GM12865 (cell line): ENCODE results near the gene MGST1.

Source experiments
- DNase-seq: peaks from one replicate; pipeline ENCODE4 v3.0.0; 2010; ENCODE audit warnings: low read depth
- H3K4me3 ChIP-seq: 2 replicates; pipeline ENCODE4 v1.5.1; 2011; ENCODE audit warnings: mild to moderate bottlenecking, low read depth, low read length, control low read depth
- TF ChIP-seq, protein P1 (sequence below): IDR thresholded peaks from 2 replicates; pipeline ENCODE4 v1.5.1; 2011; ENCODE audit warnings: low read length, control low read depth, low read depth, inconsistent platforms; ENCODE audit not compliant: insufficient read depth; ENCODE audit errors: missing control alignments

The MGST1 gene

DNA sequence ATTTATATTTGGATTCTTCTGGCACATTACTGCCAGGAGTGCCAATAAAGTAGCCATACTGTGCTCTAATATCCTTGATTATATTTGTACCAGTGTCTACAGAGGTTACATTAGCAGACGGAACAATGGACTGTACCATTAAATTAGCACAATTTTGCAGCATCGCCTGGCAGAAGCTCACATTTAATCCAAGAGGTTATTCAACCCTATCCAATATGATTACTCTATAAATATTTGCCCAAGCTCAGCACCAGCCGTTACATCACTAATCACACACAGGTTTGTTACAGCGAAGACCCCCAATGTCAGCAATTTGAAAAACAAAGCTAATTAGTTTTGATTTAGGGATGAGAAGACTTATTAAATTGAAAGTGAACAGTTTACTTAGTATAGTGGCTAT lies 16.9 kb upstream of the MGST1 start:
- DNase-seq, result no peak
- TF ChIP-seq, protein P1, sequence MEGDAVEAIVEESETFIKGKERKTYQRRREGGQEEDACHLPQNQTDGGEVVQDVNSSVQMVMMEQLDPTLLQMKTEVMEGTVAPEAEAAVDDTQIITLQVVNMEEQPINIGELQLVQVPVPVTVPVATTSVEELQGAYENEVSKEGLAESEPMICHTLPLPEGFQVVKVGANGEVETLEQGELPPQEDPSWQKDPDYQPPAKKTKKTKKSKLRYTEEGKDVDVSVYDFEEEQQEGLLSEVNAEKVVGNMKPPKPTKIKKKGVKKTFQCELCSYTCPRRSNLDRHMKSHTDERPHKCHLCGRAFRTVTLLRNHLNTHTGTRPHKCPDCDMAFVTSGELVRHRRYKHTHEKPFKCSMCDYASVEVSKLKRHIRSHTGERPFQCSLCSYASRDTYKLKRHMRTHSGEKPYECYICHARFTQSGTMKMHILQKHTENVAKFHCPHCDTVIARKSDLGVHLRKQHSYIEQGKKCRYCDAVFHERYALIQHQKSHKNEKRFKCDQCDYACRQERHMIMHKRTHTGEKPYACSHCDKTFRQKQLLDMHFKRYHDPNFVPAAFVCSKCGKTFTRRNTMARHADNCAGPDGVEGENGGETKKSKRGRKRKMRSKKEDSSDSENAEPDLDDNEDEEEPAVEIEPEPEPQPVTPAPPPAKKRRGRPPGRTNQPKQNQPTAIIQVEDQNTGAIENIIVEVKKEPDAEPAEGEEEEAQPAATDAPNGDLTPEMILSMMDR, result no peak
- no peak overlapping the region for H3K4me3 ChIP-seq

DNA sequence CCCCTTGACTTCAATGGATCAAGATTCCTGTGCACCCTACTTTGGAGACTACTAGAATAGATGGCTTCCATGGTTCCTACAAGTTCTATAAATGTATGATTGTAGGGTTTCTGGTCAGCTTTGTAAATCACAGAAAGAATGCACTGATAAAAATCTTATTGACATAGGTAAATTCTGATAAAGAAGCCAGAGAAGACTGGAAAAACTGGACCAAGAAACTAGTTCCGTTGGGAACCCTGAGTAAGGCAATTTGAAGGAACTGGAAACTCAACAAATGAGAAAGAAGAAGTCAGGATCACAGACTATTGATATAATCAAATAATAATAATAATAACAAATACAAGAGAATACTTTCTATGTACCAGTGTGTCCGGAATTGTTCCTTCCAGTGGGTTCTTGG lies 15.4 kb upstream of the MGST1 start:
- no peak for DNase-seq
- TF ChIP-seq, protein P1, result no peak

DNA sequence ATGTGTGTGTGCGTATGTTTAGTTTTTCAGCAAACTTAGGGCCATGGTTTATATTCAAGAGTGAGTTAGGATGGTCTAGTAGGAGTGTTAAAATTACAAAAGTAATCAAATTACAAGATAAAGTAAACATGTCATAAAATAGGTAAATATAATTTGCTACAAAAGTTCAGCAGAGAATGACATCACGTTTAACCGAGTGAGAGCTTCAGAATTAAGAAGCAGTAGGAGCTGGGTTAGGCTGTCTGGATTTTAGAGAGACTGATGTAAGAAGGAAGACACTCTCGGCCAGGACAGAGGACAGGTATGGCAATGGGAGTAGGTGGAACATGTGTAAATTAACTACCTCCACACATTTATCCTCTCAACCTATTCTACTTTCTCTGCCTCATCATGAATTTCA lies 11.6 kb upstream of the MGST1 start:
- DNase-seq, result no peak
- TF ChIP-seq, protein P1, result no peak
- H3K4me3 ChIP-seq, result no peak overlapping the region

More for the DNA sequence above, 15.4 kb upstream of the MGST1 start:
- no peak overlapping the region for H3K4me3 ChIP-seq

DNA sequence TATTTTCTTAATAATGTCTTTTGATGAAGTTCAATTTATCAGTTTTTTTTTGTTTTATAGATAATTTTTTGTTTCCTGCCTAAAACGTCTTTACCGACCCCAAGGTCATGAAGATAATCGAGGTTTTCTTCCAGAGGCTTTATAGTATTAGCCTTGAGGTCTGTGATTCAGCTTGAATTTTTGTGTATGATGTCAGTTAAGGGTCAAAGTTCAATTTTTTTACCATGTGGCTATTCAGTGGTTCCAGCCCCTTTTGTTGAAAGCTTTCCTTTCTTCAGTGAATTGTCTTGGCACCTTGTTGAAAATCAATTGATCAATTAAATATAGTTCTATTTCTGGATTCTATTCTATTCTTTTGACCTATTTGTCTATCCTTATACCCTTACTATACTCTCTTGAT lies 3.2 kb upstream of the MGST1 start:
- DNase-seq, result no peak
- no peak overlapping the region for H3K4me3 ChIP-seq
- TF ChIP-seq, protein P1, result no peak

DNA sequence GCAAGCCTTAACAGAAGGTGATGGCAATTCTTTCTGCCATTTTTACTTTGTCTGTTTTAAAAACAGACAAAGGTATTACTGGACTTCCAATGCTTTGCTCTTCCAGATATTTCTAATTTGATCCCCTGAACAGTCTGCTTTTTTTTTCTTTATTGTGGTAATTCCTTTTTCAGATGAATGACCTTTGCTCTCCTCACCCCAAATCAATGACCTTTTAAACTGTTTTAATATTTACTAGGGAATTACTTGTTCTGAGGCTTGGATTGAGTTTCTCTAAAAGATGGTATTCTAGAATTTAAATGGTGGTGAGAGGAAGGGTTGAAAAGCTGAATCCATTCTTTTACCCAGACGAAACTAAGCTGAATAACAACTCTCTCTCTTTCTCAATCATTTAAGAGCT lies 2.3 kb upstream of the MGST1 start:
- no peak for DNase-seq
- TF ChIP-seq, protein P1, result no peak

DNA sequence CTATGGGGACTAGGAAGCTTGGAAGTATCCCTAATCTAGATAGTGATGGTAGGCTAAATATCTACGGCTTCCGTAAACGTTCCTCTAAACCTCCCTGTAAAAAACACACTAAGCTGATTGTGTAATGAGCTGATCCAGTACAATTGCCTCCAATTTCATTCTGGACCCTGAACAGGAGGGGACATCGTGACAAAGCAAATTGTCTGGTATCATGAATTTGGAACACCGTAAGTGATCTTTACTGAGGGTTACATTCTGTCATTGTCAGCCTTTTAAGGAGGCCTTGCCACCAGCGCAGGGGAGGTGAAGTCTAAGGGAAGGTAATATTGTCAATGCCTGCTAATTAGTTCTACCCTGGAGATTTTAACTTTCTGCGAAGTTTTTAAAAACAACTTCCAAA lies 487 bp upstream of the MGST1 start:
- no peak overlapping the region for H3K4me3 ChIP-seq
- no peak for DNase-seq
- TF ChIP-seq, protein P1, result no peak

More for the DNA sequence above, 2.3 kb upstream of the MGST1 start:
- H3K4me3 ChIP-seq, result no peak overlapping the region

DNA sequence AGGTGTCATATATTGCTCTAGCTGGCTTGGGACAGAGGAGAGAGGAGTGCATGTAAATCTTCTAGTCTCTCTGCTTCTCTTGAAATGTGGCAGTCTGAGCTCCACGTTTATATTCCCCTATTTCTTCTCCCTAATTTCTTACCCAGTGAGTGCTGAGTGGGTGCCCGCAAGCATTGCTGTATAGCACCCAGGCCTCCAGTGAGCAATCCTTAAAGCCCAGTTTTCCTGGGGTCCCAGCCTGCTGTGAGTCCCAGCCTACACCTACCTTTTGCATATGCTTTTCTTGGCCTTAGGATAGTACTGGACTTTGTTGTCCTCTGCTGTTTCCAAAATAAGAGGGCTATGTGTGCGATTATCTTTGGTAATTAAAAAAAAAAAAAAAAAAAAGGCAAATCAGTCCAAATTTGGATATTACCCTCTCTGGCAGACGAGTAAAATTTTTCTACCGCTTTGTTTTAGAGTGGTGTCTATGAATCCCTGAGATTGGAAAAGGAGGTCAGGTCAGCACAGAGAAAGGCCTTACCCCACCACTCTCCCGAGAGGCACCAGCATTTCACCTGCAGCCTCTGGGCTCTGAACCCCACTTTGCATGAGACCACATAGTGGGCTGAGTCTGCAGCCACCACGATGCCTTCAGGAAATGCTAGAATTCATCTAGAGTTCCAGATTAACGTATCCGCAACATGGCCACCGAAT lies 1.1 kb downstream of the MGST1 start:
- TF ChIP-seq, protein P1, result no peak
- H3K4me3 ChIP-seq, result no peak overlapping the region
- DNase-seq, result peak; percentile 4
